CD4-positive, alpha-beta T cell (primary cell): ENCODE measurements around the gene FAM107B. TPM values are rescaled to one million over a fixed set of nuclear protein-coding genes. Genes with fewer than 3 reads are reported as not detected.
A peak's percentile ranks its signal among the peaks of the same experiment; 100 is the strongest.

ENCODE experiments used
- ATAC-seq: fragments of 200-7000 bp; cut with Tn5 transposase; one replicate; pipeline ENCODE4 v1.10.0; 2022; ENCODE audit warnings: mild to moderate bottlenecking; ENCODE audit not compliant: poor library complexity
- CTCF ChIA-PET: fragments of 350-600 bp; sonication (Branson Sonifier 250); formaldehyde crosslinking; loops from one replicate; lab custom pipeline; 2021; ENCODE audit warnings: antibody characterized with exemption, inconsistent platforms; lab: Charles Lee
- POLR2A ChIA-PET: fragments of 350-600 bp; sonication (Branson Sonifier 250); formaldehyde crosslinking; loops from one replicate; lab custom pipeline; 2021; ENCODE audit warnings: antibody characterized with exemption, inconsistent platforms; lab: Charles Lee
- DNase-seq, 14 experiments: peaks; one replicate each; pipeline ENCODE4 v3.0.0-alpha.2; 2013 to 2020; ENCODE audit warnings: mixed read lengths in 2 of 14
- H3K27ac ChIP-seq, 2 donors: one replicate each; pipeline versions ENCODE4 v1.5.1 to v1.7.0; 2013; ENCODE audit warnings: low read length in 2 of 2, low read depth in 1 of 2, mild to moderate bottlenecking in 1 of 2
- H3K27me3 ChIP-seq, 2 experiments: 1 replicate in 1 of 2; 2 replicates in 1 of 2; pipeline versions ENCODE4 v1.6.1 to v1.7.0; 2013; ENCODE audit warnings: low read length in 2 of 2, control low read depth in 1 of 2, mild to moderate bottlenecking in 1 of 2, moderate library complexity in 1 of 2; ENCODE audit not compliant: insufficient read depth in 2 of 2, control insufficient read depth in 1 of 2
- H3K36me3 ChIP-seq: one replicate; pipeline ENCODE4 v1.6.1; 2013; ENCODE audit warnings: low read length, control low read depth; ENCODE audit not compliant: insufficient read depth
- H3K4me1 ChIP-seq: one replicate; pipeline ENCODE4 v1.6.1; 2013; ENCODE audit warnings: low read length, control low read depth; ENCODE audit not compliant: insufficient read depth
- H3K4me3 ChIP-seq: one replicate; pipeline ENCODE4 v1.5.1; 2013; ENCODE audit warnings: mild to moderate bottlenecking, low read length, moderate library complexity
- H3K9me3 ChIP-seq, 2 experiments: 1 replicate in 1 of 2; 2 replicates in 1 of 2; pipeline versions ENCODE4 v1.6.1 to v1.7.0; 2013; ENCODE audit warnings: low read length in 2 of 2, mild to moderate bottlenecking in 2 of 2, control low read depth in 1 of 2, moderate library complexity in 1 of 2; ENCODE audit not compliant: control insufficient read depth in 1 of 2, insufficient read depth in 1 of 2
- H3K27ac Mint-ChIP-seq: one replicate; pipeline ENCODE4 v1.8.0; 2020; ENCODE audit warnings: mixed read lengths
- H3K27me3 Mint-ChIP-seq: one replicate; pipeline ENCODE4 v1.8.0; 2021; ENCODE audit warnings: mixed read lengths
- H3K36me3 Mint-ChIP-seq: one replicate; pipeline ENCODE4 v1.8.0; 2021; ENCODE audit warnings: low read depth, mixed read lengths
- H3K4me1 Mint-ChIP-seq: one replicate; pipeline ENCODE4 v1.8.0; 2021; ENCODE audit warnings: low read depth, mixed read lengths
- H3K4me3 Mint-ChIP-seq: one replicate; pipeline ENCODE4 v1.8.0; 2020; ENCODE audit warnings: mild to moderate bottlenecking, mixed read lengths
- H3K9me3 Mint-ChIP-seq: one replicate; pipeline ENCODE4 v1.8.0; 2020; ENCODE audit warnings: mixed read lengths
- intact Hi-C, 2 experiments: fragments of 100-400 bp; cut with DNase I in 1 of 2; cut with micrococcal nuclease in 1 of 2; formaldehyde crosslinking; loops; one replicate each; pipeline versions ENCODE4 v1.15.1 to v1.9.0; 2023 to 2025; cut with DNase I, micrococcal nuclease
- total RNA-seq, 174 experiments: library from RNA in 2 of 174; stranded (reverse) in 2 of 174; gene quantifications; one replicate each; pipeline ENCODE4 v1.2.3 and lab custom pipeline; 2021 to 2026
- TF ChIP-seq, protein P1 (sequence below): fragments of 200-600 bp; IDR thresholded peaks from one replicate; pipeline ENCODE4 v1.8.0; 2022; ENCODE audit warnings: antibody characterized with exemption, mild to moderate bottlenecking

The FAM107B gene
- total RNA-seq, 2 experiments from 2014 or later, result 261 to 262 TPM

DNA sequence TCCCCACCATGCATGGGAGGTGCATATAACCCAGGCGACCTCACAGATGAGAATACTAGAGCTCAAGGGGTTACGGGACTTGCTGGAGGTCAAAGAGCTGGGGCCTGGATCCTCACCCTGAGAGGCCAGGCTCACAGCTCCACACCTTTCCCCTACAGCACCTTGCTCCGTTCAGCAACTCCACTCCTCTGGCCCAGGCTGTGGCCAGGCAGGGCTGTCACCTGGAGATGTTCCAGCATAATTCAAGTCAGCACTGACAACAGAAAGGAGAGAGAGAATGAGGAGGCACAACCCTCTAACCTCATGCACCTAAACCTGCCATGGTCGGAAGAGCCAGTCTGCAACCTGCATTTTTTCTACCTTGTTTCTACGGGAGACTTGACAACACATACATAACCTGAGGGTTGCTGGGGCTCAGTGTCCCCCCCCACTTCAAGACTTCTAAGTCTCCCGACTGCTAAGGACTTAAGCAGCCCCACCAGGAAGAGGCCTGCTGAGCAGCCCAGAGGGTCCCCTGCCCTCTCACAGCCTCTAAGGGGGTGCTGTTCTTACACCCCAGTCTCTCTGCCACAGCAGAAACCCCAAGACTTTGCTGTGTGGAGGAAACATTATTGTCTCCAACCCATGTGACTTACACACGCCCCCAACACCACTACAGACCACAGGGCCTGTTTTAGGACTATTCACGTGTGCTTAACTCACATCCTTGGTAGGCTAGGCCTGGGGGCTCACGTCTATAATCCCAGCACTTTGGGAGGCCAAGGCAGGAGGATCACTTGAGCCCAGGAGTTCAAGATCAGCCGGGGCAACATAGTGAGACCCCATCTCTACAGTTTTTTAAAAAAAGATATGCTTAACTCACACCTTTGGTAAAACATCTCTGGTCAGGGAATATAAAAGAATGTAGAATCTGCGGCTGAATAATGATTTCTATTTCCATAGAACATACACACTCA lies 175.6 kb downstream of the FAM107B start:
- DNase-seq (peak in 1 of 14 experiments; percentile 31), ATAC-seq (peak; percentile 4)
- H3K4me3 ChIP-seq, result no peak overlapping the region
- peaks cover 93% of the 10 kb centered on the region for H3K36me3 Mint-ChIP-seq
- no peaks in the 10 kb centered on the region for H3K27me3 ChIP-seq
- H3K27ac ChIP-seq, result peak overlapping the region in 1 of 2 donors; percentile 48
- ChIA-PET CTCF (interaction anchor here (1.7 kb wide), 1 partner anchor 10 kb away, joined by 7 read pairs; no protein-coding TSS in a partner anchor), POLR2A (interaction anchor here (1.4 to 1.7 kb wide), 3 partner anchors 11 to 239 kb away, joined by 5 to 14 read pairs (median 9); partner anchors contain the start of genes CDNF, HSPA14 and MSANTD7)
- H3K27me3 Mint-ChIP-seq, result no peaks in the 10 kb centered on the region
- no peaks in the 10 kb centered on the region for H3K9me3 Mint-ChIP-seq
- H3K9me3 ChIP-seq, result no peaks in the 10 kb centered on the region
- peaks cover 90% of the 10 kb centered on the region for H3K4me1 Mint-ChIP-seq
- peak overlapping the region; percentile 54 for H3K27ac Mint-ChIP-seq
- H3K36me3 ChIP-seq, result peaks cover 71% of the 10 kb centered on the region
- TF ChIP-seq, protein P1, sequence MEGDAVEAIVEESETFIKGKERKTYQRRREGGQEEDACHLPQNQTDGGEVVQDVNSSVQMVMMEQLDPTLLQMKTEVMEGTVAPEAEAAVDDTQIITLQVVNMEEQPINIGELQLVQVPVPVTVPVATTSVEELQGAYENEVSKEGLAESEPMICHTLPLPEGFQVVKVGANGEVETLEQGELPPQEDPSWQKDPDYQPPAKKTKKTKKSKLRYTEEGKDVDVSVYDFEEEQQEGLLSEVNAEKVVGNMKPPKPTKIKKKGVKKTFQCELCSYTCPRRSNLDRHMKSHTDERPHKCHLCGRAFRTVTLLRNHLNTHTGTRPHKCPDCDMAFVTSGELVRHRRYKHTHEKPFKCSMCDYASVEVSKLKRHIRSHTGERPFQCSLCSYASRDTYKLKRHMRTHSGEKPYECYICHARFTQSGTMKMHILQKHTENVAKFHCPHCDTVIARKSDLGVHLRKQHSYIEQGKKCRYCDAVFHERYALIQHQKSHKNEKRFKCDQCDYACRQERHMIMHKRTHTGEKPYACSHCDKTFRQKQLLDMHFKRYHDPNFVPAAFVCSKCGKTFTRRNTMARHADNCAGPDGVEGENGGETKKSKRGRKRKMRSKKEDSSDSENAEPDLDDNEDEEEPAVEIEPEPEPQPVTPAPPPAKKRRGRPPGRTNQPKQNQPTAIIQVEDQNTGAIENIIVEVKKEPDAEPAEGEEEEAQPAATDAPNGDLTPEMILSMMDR, result no peak
- H3K4me1 ChIP-seq, result peaks cover 70% of the 10 kb centered on the region
- intact Hi-C loops, result no loop called here
- H3K4me3 Mint-ChIP-seq, result peak overlapping the region; percentile 3

DNA sequence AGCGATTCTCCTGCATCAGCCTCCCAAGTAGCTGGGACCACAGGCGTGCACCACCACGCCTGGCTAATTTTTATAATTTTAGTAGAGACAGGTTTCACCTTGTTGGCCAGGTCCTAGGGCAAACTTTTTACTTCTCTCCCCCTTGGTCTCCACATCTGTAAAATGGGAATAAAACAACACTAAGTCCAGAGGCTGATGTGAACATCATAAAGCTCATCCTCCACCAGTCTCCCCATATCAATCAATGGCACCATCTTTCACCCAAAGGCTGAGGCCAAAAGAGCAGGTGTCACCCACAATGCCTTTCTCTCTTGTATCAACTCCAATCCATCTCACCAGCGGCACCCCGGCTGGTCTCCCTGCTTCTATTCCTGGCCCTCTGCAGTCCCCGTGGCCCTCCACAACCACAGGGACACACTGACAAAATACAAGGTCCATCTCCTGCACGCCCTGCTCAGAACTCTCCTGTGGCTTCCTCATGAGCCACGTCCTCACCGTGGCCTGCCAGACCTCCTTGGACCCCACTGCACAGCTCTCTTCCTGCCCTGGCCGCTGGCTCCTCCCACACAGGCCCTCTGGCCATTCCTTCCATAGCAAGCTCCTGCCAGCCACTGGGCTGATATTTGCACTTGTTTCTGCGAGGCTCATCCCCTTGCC lies 179.0 kb downstream of the FAM107B start:
- Mint-ChIP-seq H3K27me3 (no peaks in the 10 kb centered on the region), H3K36me3 (peaks cover 91% of the 10 kb centered on the region), H3K4me1 (peaks cover 91% of the 10 kb centered on the region), H3K9me3 (no peaks in the 10 kb centered on the region), H3K4me3 (peak overlapping the region; percentile 23), H3K27ac (peak overlapping the region; percentile 74)
- H3K36me3 ChIP-seq, result peaks cover 82% of the 10 kb centered on the region
- H3K4me1 ChIP-seq, result peaks cover 71% of the 10 kb centered on the region
- TF ChIP-seq, protein P1, result no peak
- no peak overlapping the region for H3K27ac ChIP-seq
- intact Hi-C loops, result no loop called here
- H3K27me3 ChIP-seq, result no peaks in the 10 kb centered on the region
- H3K9me3 ChIP-seq, result no peaks in the 10 kb centered on the region
- no peak overlapping the region for H3K4me3 ChIP-seq
- CTCF ChIA-PET, result interaction anchor here (0.6 to 1.3 kb wide), 2 partner anchors 14 to 167 kb away, joined by 3 read pairs; no protein-coding TSS in a partner anchor
- POLR2A ChIA-PET, result interaction anchor here (1.2 kb wide), 1 partner anchor 12 kb away, joined by 3 read pairs; no protein-coding TSS in a partner anchor
- DNase-seq (no peak), ATAC-seq (no peak)

DNA sequence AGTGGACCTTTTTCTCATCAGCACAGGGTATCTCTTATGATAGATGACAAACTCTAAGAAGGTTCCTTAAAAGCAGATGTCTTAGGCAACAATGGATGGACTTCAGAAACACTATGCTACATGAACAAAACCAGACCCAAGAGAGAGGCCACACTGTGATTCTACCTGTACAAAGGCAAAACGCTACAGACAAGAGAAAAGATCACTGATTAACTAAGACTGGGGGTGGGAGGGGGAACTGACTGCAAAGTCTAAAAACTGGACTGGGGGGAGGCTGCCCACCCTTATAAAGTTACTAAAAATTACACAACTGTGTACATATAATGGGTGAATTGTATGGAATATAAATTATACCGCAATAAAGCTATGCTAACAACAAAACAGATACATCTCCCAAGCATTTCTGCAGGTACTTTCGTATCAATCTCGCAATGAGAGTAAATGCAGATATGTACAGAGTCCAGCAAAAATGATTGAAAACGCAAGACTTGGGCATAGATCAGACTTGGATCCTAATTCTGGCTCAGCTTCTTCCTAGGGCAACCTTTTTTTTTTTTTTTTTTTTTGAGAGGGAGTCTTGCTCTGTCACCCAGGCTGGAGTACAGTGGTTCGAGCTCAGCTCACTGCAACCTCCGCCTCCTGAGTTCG lies 179.7 kb downstream of the FAM107B start:
- TF ChIP-seq, protein P1, result no peak
- H3K27me3 ChIP-seq, result no peaks in the 10 kb centered on the region
- Mint-ChIP-seq H3K9me3 (no peaks in the 10 kb centered on the region), H3K36me3 (peaks cover 89% of the 10 kb centered on the region), H3K4me1 (peaks cover 91% of the 10 kb centered on the region), H3K27me3 (no peaks in the 10 kb centered on the region), H3K27ac (peak overlapping the region; percentile 74), H3K4me3 (peak overlapping the region; percentile 3)
- ATAC-seq (no peak), DNase-seq (no peak)
- peaks cover 70% of the 10 kb centered on the region for H3K4me1 ChIP-seq
- H3K27ac ChIP-seq, result no peak overlapping the region
- intact Hi-C loops, result no loop called here
- no peaks in the 10 kb centered on the region for H3K9me3 ChIP-seq
- ChIA-PET CTCF (interaction anchor here (0.6 to 1.3 kb wide), 2 partner anchors 14 to 167 kb away, joined by 3 read pairs; no protein-coding TSS in a partner anchor), POLR2A (interaction anchor here (0.7 to 1.1 kb wide), 3 partner anchors 12 to 227 kb away, joined by 3 to 4 read pairs (median 3); no protein-coding TSS in a partner anchor)
- no peak overlapping the region for H3K4me3 ChIP-seq
- H3K36me3 ChIP-seq, result peaks cover 76% of the 10 kb centered on the region
